Activated T-helper 17 cell treated with anti-CD3 and anti-CD28 coated beads, Interleukin-2, amount 50 U/mL, for 72 hours (primary cell): ENCODE data around the gene SPG7. TPM values are rescaled to one million over a fixed set of nuclear protein-coding genes. Genes with fewer than 3 reads are reported as not detected.

Source experiments
- ATAC-seq: fragments of 150-1000 bp; cut with Tn5 transposase; replicated peaks from 2 replicates; pipeline ENCODE4 v1.10.0; 2021; ENCODE audit warnings: mild to moderate bottlenecking, moderate library complexity
- H3K27ac Mint-ChIP-seq: one replicate; pipeline ENCODE4 v1.8.0; 2022; ENCODE audit warnings: mixed read lengths
- H3K27me3 Mint-ChIP-seq: one replicate; pipeline ENCODE4 v1.8.0; 2022; ENCODE audit warnings: mixed read lengths
- H3K36me3 Mint-ChIP-seq: one replicate; pipeline ENCODE4 v1.8.0; 2022; ENCODE audit warnings: low read depth, mild to moderate bottlenecking, mixed read lengths
- H3K4me1 Mint-ChIP-seq: one replicate; pipeline ENCODE4 v1.8.0; 2022; ENCODE audit warnings: mixed read lengths
- H3K4me3 Mint-ChIP-seq: one replicate; pipeline ENCODE4 v1.8.0; 2022; ENCODE audit warnings: mild to moderate bottlenecking, mixed read lengths
- H3K9me3 Mint-ChIP-seq: one replicate; pipeline ENCODE4 v1.8.0; 2022; ENCODE audit warnings: mixed read lengths
- total RNA-seq, 2 donors: library from RNA; stranded (reverse); gene quantifications; one replicate each; pipeline ENCODE4 v1.2.3, GENCODE V29; 2022

Gene SPG7
- total RNA-seq, 2 donors from 2014 or later = 115 to 135 TPM

DNA sequence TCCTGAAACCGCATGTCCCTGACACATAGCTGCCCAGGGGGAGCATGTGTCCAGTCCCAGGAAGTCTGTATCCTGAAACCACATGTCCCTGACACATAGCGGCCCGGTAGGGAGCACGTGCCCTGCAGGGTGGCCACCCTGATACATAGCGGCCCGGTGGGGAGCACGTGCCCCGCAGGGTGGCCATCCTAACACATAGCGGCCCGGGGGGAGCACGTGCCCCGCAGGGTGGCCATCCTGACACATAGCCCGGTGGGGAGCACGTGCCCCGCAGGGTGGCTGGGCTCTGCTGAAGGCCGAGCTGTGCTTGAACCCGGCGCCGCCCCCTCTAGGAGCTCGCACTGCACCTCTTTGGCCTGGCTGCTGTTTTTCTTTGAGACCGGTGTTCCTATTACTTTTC lies 33.6 kb downstream of the SPG7 start:
- Mint-ChIP-seq H3K4me1 (no peaks in the 10 kb centered on the region), H3K27ac (no peak overlapping the region), H3K9me3 (no peaks in the 10 kb centered on the region), H3K4me3 (no peak overlapping the region), H3K36me3 (peaks cover 34% of the 10 kb centered on the region), H3K27me3 (no peaks in the 10 kb centered on the region)
- ATAC-seq = no peak

DNA sequence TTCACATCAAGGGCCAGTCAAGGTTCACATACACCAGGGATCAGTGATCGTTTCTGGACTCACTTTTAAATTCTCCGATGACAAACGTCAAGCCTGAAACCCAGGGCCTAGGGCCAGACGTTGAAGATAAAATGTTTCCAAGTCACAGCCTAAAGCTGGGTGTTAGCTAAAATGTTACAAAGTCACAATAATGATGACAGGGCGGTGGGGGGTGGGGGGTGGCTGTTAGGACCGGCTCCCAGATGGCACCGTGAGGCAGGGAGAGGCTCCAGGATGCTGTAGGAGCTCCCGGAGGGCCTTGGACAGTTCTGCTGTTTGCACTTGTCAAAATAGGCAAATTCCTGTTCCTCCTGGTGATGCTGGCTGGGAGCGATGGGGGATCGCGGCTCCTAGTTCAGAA lies 35.9 kb downstream of the SPG7 start:
- Mint-ChIP-seq H3K36me3 (peaks cover 40% of the 10 kb centered on the region), H3K9me3 (no peaks in the 10 kb centered on the region), H3K4me3 (no peak overlapping the region), H3K27me3 (no peaks in the 10 kb centered on the region), H3K27ac (no peak overlapping the region), H3K4me1 (no peaks in the 10 kb centered on the region)
- ATAC-seq = no peak

- Mint-ChIP-seq H3K27ac (no peak overlapping the region), H3K4me3 (no peak overlapping the region), H3K4me1 (no peaks in the 10 kb centered on the region), H3K27me3 (no peaks in the 10 kb centered on the region), H3K36me3 (peaks cover 46% of the 10 kb centered on the region), H3K9me3 (no peaks in the 10 kb centered on the region)
- no peak for ATAC-seq
Observed at GRCh38 chr16:89544713-89545043, 36.5 kb downstream of the SPG7 start.

- H3K9me3 Mint-ChIP-seq = no peaks in the 10 kb centered on the region
Observed at GRCh38 chr16:89545044-89545830, 37.0 kb downstream of the SPG7 start.

GRCh38 chr16:89545831-89546574 lies 37.8 kb downstream of the SPG7 start:
- Mint-ChIP-seq H3K27me3 (no peaks in the 10 kb centered on the region), H3K4me1 (no peaks in the 10 kb centered on the region), H3K9me3 (no peaks in the 10 kb centered on the region), H3K27ac (no peak overlapping the region), H3K4me3 (no peak overlapping the region), H3K36me3 (peaks cover 59% of the 10 kb centered on the region)
- ATAC-seq = no peak

More at GRCh38 chr16:89545044-89545830, 37.0 kb downstream of the SPG7 start:
- Mint-ChIP-seq H3K36me3 (peaks cover 52% of the 10 kb centered on the region), H3K27ac (no peak overlapping the region), H3K4me1 (no peaks in the 10 kb centered on the region), H3K4me3 (no peak overlapping the region), H3K27me3 (no peaks in the 10 kb centered on the region)
- no peak for ATAC-seq

- no peak overlapping the region for H3K27ac Mint-ChIP-seq
- H3K36me3 Mint-ChIP-seq = peaks cover 67% of the 10 kb centered on the region
Observed at GRCh38 chr16:89546781-89547180, 38.6 kb downstream of the SPG7 start.

DNA sequence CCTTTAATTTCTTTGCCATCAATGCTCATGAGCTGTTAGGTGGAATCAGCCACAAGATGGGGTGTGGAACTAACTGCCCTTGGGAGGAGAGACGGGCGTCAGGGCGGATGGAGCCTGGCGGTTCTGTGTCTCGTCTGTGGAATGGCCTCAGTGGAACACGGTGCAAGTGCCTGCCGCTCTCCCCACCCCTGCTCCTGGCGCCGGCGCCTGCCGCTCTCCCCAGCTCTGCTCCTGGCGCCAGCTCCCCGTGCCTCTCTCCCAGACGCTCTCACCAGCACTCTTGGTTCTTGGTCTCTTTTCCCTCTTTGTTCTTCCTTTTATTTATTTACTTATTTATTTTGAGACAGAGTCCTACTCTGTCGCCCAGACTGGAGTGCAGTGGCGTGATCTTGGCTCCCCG lies 39.1 kb downstream of the SPG7 start:
- H3K27me3 Mint-ChIP-seq = no peaks in the 10 kb centered on the region
- H3K9me3 Mint-ChIP-seq = no peaks in the 10 kb centered on the region
- peaks cover 71% of the 10 kb centered on the region for H3K36me3 Mint-ChIP-seq
- no peak overlapping the region for H3K4me3 Mint-ChIP-seq
- H3K4me1 Mint-ChIP-seq = no peaks in the 10 kb centered on the region
- no peak for ATAC-seq
- no peak overlapping the region for H3K27ac Mint-ChIP-seq

More at GRCh38 chr16:89546781-89547180, 38.6 kb downstream of the SPG7 start:
- H3K27me3 Mint-ChIP-seq = no peaks in the 10 kb centered on the region
- no peak overlapping the region for H3K4me3 Mint-ChIP-seq
- no peak for ATAC-seq
- no peaks in the 10 kb centered on the region for H3K4me1 Mint-ChIP-seq
- no peaks in the 10 kb centered on the region for H3K9me3 Mint-ChIP-seq

DNA sequence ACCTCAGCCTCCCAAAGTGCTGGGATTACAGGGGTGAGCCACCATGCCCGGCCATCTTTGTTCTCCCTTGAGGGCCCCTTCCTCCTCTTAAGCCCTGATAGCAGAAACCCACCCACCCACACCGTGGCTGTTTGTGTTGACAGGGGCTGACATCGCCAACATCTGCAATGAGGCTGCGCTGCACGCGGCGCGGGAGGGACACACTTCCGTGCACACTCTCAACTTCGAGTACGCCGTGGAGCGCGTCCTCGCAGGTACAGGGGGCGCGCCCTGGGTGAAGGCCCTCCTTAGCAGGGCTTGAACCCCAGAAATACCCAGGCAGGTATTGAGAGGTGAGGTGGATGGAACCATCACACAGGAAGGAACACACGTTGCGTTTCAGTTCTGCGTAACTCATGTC lies 39.7 kb downstream of the SPG7 start:
- no peak overlapping the region for H3K27ac Mint-ChIP-seq
- H3K9me3 Mint-ChIP-seq = no peaks in the 10 kb centered on the region
- H3K27me3 Mint-ChIP-seq = no peaks in the 10 kb centered on the region
- no peak for ATAC-seq
- no peak overlapping the region for H3K4me3 Mint-ChIP-seq
- no peaks in the 10 kb centered on the region for H3K4me1 Mint-ChIP-seq
- H3K36me3 Mint-ChIP-seq = peaks cover 71% of the 10 kb centered on the region

GRCh38 chr16:89548344-89549006 lies 40.3 kb downstream of the SPG7 start:
- Mint-ChIP-seq H3K27me3 (no peaks in the 10 kb centered on the region), H3K4me3 (peak overlapping the region; percentile 39), H3K4me1 (no peaks in the 10 kb centered on the region), H3K36me3 (peaks cover 71% of the 10 kb centered on the region), H3K27ac (peak overlapping the region; percentile 89), H3K9me3 (no peaks in the 10 kb centered on the region)
- peak; percentile 5 for ATAC-seq

- Mint-ChIP-seq H3K27ac (peak overlapping the region; percentile 89), H3K4me3 (peak overlapping the region; percentile 39), H3K36me3 (peaks cover 71% of the 10 kb centered on the region), H3K27me3 (no peaks in the 10 kb centered on the region), H3K4me1 (no peaks in the 10 kb centered on the region), H3K9me3 (no peaks in the 10 kb centered on the region)
- peak; percentile 84 for ATAC-seq
Observed at GRCh38 chr16:89549007-89549700, 41.0 kb downstream of the SPG7 start.

DNA sequence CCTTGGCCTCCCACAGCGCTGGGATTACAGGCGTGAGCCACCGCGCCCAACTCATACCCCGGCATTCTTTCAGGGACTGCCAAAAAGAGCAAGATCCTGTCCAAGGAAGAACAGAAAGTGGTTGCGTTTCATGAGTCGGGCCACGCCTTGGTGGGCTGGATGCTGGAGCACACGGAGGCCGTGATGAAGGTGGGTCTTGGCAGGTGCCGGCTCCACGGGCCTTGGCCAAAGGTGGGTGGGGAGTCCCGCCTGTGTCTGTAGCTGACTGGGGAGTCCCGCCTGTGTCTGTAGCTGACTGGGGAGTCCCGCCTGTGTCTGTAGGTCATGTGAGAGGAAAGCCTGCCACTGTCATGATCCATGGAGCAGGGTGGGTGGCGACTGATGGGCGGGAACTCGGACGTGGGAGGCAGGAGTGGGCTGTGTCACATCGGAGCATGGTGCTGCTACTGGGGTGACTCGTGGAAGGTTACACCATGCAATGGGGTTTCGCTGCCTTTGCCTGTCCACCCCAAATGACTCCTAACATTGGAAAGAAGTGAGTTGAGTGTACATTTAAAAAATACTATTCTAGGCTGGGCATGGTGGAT lies 42.3 kb downstream of the SPG7 start:
- Mint-ChIP-seq H3K4me3 (no peak overlapping the region), H3K27ac (no peak overlapping the region), H3K27me3 (no peaks in the 10 kb centered on the region), H3K9me3 (no peaks in the 10 kb centered on the region), H3K4me1 (no peaks in the 10 kb centered on the region), H3K36me3 (peaks cover 62% of the 10 kb centered on the region)
- no peak for ATAC-seq

DNA sequence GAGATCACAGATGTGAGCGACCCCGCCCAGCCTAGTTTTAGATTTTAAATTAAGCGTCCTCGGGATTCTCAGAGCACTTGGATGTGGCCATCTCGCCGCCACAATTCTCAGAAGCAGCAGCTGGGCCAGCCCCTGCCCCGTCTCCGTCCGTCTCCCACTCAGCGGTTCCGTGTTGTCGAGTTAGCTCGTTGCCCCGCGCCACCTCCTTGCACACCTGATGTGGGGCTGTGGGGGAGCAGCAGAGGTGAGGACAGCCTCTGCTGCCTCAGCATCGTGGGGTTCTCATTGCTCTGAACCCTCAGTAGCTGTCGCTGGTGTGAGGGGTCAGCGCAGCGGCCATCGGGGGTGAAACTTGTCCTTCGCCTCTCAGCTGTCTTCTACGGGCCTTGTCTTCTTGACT lies 44.1 kb downstream of the SPG7 start:
- Mint-ChIP-seq H3K27ac (no peak overlapping the region), H3K9me3 (no peaks in the 10 kb centered on the region), H3K36me3 (peaks cover 64% of the 10 kb centered on the region), H3K27me3 (no peaks in the 10 kb centered on the region), H3K4me1 (no peaks in the 10 kb centered on the region), H3K4me3 (no peak overlapping the region)
- ATAC-seq = no peak

- H3K36me3 Mint-ChIP-seq = peaks cover 63% of the 10 kb centered on the region
- no peaks in the 10 kb centered on the region for H3K4me1 Mint-ChIP-seq
- H3K9me3 Mint-ChIP-seq = no peaks in the 10 kb centered on the region
- no peak overlapping the region for H3K4me3 Mint-ChIP-seq
- no peak overlapping the region for H3K27ac Mint-ChIP-seq
- no peak for ATAC-seq
- H3K27me3 Mint-ChIP-seq = no peaks in the 10 kb centered on the region
Observed at GRCh38 chr16:89552913-89553312, 44.7 kb downstream of the SPG7 start.

DNA sequence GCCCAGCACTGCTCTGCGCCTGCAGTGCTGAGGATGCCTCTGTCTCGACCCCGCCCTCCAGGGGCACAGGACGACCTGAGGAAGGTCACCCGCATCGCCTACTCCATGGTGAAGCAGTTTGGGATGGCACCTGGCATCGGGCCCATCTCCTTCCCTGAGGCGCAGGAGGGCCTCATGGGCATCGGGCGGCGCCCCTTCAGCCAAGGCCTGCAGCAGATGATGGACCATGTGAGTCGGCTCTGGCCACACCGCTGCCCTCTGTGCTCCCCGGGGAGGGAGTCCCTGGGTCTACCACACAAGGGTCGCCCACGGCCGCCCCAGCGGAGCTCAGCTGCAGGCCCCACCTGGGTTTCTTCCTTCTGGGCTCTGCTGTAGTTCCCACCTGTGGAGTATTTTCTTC lies 45.5 kb downstream of the SPG7 start:
- Mint-ChIP-seq H3K4me1 (no peaks in the 10 kb centered on the region), H3K9me3 (no peaks in the 10 kb centered on the region), H3K4me3 (no peak overlapping the region), H3K36me3 (peaks cover 55% of the 10 kb centered on the region), H3K27ac (no peak overlapping the region), H3K27me3 (no peaks in the 10 kb centered on the region)
- no peak for ATAC-seq
